PC-3 (cell line): ENCODE results near the gene PCBP3. TPM values are rescaled to one million over a fixed set of nuclear protein-coding genes. Genes with fewer than 3 reads are reported as not detected.

ENCODE experiments used
- ATAC-seq: fragments of 200-7000 bp; cut with Tn5 transposase; 2 replicates; pipeline ENCODE4 v1.9.1; 2020; ENCODE audit warnings: mild to moderate bottlenecking, moderate library complexity
- BruUV-seq: library from RNA; stranded (reverse); fragments of 400-500 nt; replicated peaks from 2 replicates; lab custom pipeline; 2021; lab: Mats Ljungman, UMichigan
- CTCF ChIA-PET: fragments of 300-600 bp; sonication (Branson Sonifier 250); formaldehyde crosslinking; loops from one replicate; lab custom pipeline; 2022; ENCODE audit warnings: antibody characterized with exemption; lab: Charles Lee
- POLR2A ChIA-PET: fragments of 300-600 bp; sonication (Branson Sonifier 250); formaldehyde crosslinking; loops from one replicate; lab custom pipeline; 2022; ENCODE audit warnings: antibody characterized with exemption; ENCODE audit not compliant: unreplicated experiment; lab: Charles Lee
- DNase-seq: peaks from one replicate; pipeline ENCODE4 v3.0.0-alpha.2; 2015
- H2AFZ ChIP-seq: fragments of 300-600 bp; sonication (generic); 2 replicates; pipeline ENCODE4 v1.6.0; 2016; ENCODE audit warnings: antibody characterized with exemption, low read length
- H3F3A ChIP-seq: fragments of 300-600 bp; sonication (generic); one replicate; pipeline ENCODE4 v1.6.0; 2017; ENCODE audit warnings: antibody characterized with exemption, low read length, control low read depth, mild to moderate bottlenecking; ENCODE audit not compliant: unreplicated experiment
- H3K27ac ChIP-seq: fragments of 300-600 bp; sonication (generic); 2 replicates; pipeline ENCODE4 v1.5.1; 2016; ENCODE audit warnings: mild to moderate bottlenecking, low read length
- H3K27me3 ChIP-seq: fragments of 300-600 bp; sonication (generic); 2 replicates; pipeline ENCODE4 v1.6.1; 2016; ENCODE audit warnings: low read length, mixed read lengths
- H3K36me3 ChIP-seq: fragments of 300-600 bp; sonication (generic); 2 replicates; pipeline ENCODE4 v1.6.1; 2016; ENCODE audit warnings: low read depth, mixed run types, low read length, mixed read lengths
- H3K4me1 ChIP-seq: fragments of 300-600 bp; sonication (generic); 2 replicates; pipeline ENCODE4 v1.5.1; 2016; ENCODE audit warnings: low read length; ENCODE audit not compliant: insufficient read depth
- H3K4me2 ChIP-seq: fragments of 300-600 bp; sonication (generic); 2 replicates; pipeline ENCODE4 v1.6.0; 2016; ENCODE audit warnings: low read length
- H3K4me3 ChIP-seq: fragments of 300-600 bp; sonication (generic); 2 replicates; pipeline ENCODE4 v1.5.1; 2016; ENCODE audit warnings: mild to moderate bottlenecking, low read length, mixed read lengths
- H3K79me2 ChIP-seq: fragments of 300-600 bp; sonication (generic); 2 replicates; pipeline ENCODE4 v1.6.1; 2017; ENCODE audit warnings: low read length, mixed read lengths
- H3K9ac ChIP-seq: fragments of 300-600 bp; sonication (generic); 2 replicates; pipeline ENCODE4 v1.6.0; 2016; ENCODE audit warnings: mild to moderate bottlenecking, low read length
- H3K9me2 ChIP-seq: fragments of 300-600 bp; sonication (generic); replicated peaks from 2 replicates; pipeline ENCODE4 v1.6.1; 2016; ENCODE audit warnings: mixed run types, low read length, mixed read lengths
- H3K9me3 ChIP-seq: fragments of 300-600 bp; sonication (generic); 2 replicates; pipeline ENCODE4 v1.6.1; 2016; ENCODE audit warnings: low read length, mixed read lengths
- H4K20me1 ChIP-seq: fragments of 300-600 bp; sonication (generic); 2 replicates; pipeline ENCODE4 v1.6.1; 2016; ENCODE audit warnings: low read length, mixed read lengths
- CTCF ChIP-seq: fragments of 300-600 bp; sonication (generic); conservative IDR thresholded peaks from 2 replicates; pipeline ENCODE4 v1.5.1; 2017; ENCODE audit warnings: antibody characterized with exemption, low read depth, mild to moderate bottlenecking, low read length
- EZH2 ChIP-seq: fragments of 300-600 bp; sonication (generic); IDR thresholded peaks from one replicate; pipeline ENCODE4 v1.6.1; 2017; ENCODE audit warnings: antibody characterized with exemption, mild to moderate bottlenecking, low read length; ENCODE audit not compliant: unreplicated experiment
- EZH2phosphoT487 ChIP-seq: fragments of 300-600 bp; sonication (generic); IDR thresholded peaks from 2 replicates; pipeline ENCODE4 v1.6.1; 2018; ENCODE audit warnings: mild to moderate bottlenecking, antibody characterized with exemption, low read length, borderline replicate concordance
- intact Hi-C: fragments of 100-400 bp; cut with micrococcal nuclease; formaldehyde crosslinking; loops from 2 replicates; pipeline ENCODE4 v1.9.0; 2023
- total RNA-seq: library from RNA; depleted of rRNA; stranded (reverse); fragments of >200 nt; gene quantifications from 2 replicates; pipeline ENCODE4 v1.2.3, GENCODE V29; 2014

PCBP3 gene
- total RNA-seq, 1 experiment from 2014 or later = 2.4 TPM

GRCh38 chr21:45725844-45726200, 82.3 kb downstream of the PCBP3 start:
- intact Hi-C loops = no loop called here
- CTCF ChIA-PET = no interaction called here

GRCh38 chr21:45726438-45726837, 82.9 kb downstream of the PCBP3 start:
- no peak overlapping the region for H3K9ac ChIP-seq
- ChIA-PET POLR2A (no interaction called here), CTCF (no interaction called here)
- no peak overlapping the region for H3K4me3 ChIP-seq
- H3K79me2 ChIP-seq = no peaks in the 10 kb centered on the region
- ATAC-seq (no peak), DNase-seq (no peak)
- H3K27me3 ChIP-seq = no peaks in the 10 kb centered on the region
- no peak overlapping the region for H3K27ac ChIP-seq
- intact Hi-C loops = no loop called here
- H4K20me1 ChIP-seq = no peaks in the 10 kb centered on the region
- H2AFZ ChIP-seq = no peak overlapping the region
- H3K9me3 ChIP-seq = no peaks in the 10 kb centered on the region
- H3F3A ChIP-seq = no peaks in the 10 kb centered on the region
- H3K4me2 ChIP-seq = no peak overlapping the region
- BruUV-seq = no TSS peak
- H3K4me1 ChIP-seq = no peaks in the 10 kb centered on the region
- no peaks in the 10 kb centered on the region for H3K36me3 ChIP-seq
- H3K9me2 ChIP-seq = no peaks in the 10 kb centered on the region
- TF ChIP-seq EZH2 (no peak), EZH2phosphoT487 (no peak), CTCF (no peak)

More at GRCh38 chr21:45725844-45726200, 82.3 kb downstream of the PCBP3 start:
- no peak for TF ChIP-seq EZH2phosphoT487
- Histone ChIP-seq H3K9me3 (no peaks in the 10 kb centered on the region), H2AFZ (no peak overlapping the region), H3K9me2 (no peaks in the 10 kb centered on the region), H3K4me1 (no peaks in the 10 kb centered on the region), H3F3A (no peaks in the 10 kb centered on the region), H3K27me3 (no peaks in the 10 kb centered on the region), H3K4me3 (no peak overlapping the region), H3K9ac (no peak overlapping the region), H3K79me2 (no peaks in the 10 kb centered on the region), H4K20me1 (no peaks in the 10 kb centered on the region), H3K27ac (no peak overlapping the region), H3K36me3 (no peaks in the 10 kb centered on the region), H3K4me2 (no peak overlapping the region)
- DNase-seq (no peak), ATAC-seq (no peak)
- BruUV-seq = no TSS peak
- POLR2A ChIA-PET = no interaction called here

GRCh38 chr21:45727390-45727789, 83.9 kb downstream of the PCBP3 start:
- BruUV-seq = no TSS peak
- H3K9me2 ChIP-seq = no peaks in the 10 kb centered on the region
- H3K27me3 ChIP-seq = no peaks in the 10 kb centered on the region
- H3K4me2 ChIP-seq = no peak overlapping the region
- ATAC-seq (no peak), DNase-seq (no peak)
- no peaks in the 10 kb centered on the region for H3F3A ChIP-seq
- H3K27ac ChIP-seq = no peak overlapping the region
- TF ChIP-seq EZH2 = no peak
- no peak for TF ChIP-seq CTCF
- H3K4me3 ChIP-seq = no peak overlapping the region
- no peaks in the 10 kb centered on the region for H3K36me3 ChIP-seq
- no peak overlapping the region for H2AFZ ChIP-seq
- POLR2A ChIA-PET = no interaction called here
- H3K79me2 ChIP-seq = no peaks in the 10 kb centered on the region
- intact Hi-C loops = no loop called here
- CTCF ChIA-PET = no interaction called here
- no peaks in the 10 kb centered on the region for H4K20me1 ChIP-seq
- no peaks in the 10 kb centered on the region for H3K4me1 ChIP-seq
- no peak overlapping the region for H3K9ac ChIP-seq
- H3K9me3 ChIP-seq = no peaks in the 10 kb centered on the region
